IPS-18c (cell line): ENCODE measurements around the gene TYR.
"Not testable (repeated sequence)": the region's sequence is repeated elsewhere in the genome, so short reads cannot be mapped to it uniquely, and the experiment has no call there.

Experiments used
- H3K4me3 ChIP-seq: 2 replicates; pipeline ENCODE4 v1.7.0; 2013; ENCODE audit warnings: low read depth, mild to moderate bottlenecking, low read length, moderate library complexity; ENCODE audit not compliant: insufficient read depth
- H3K9me3 ChIP-seq: one replicate; pipeline ENCODE4 v1.6.1; 2013; ENCODE audit warnings: mild to moderate bottlenecking, low read length, moderate library complexity; ENCODE audit not compliant: control insufficient read depth, insufficient read depth

Gene TYR

GRCh38 chr11:89321401-89321800 lies 143.7 kb downstream of the TYR start:
- no peak overlapping the region for H3K4me3 ChIP-seq

DNA sequence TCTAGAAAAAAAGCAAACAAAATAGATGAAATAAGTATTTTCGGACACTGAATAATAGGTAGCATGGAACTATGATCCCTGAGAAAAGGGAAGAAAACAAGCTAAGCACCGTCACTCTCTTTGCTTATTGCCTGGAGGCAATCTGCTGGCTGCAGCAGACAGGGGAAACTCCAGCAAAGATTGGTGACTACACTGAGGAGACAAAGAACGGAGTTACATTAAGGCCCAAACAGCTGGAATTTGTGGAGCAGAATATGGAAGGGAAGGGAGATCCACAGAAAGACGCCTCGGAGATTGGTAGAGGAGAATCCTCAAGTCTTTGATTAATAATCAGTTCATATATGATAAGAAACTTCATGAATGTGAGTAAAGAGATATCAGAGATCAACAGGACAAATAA lies 150.2 kb downstream of the TYR start:
- Histone ChIP-seq H3K4me3 (no peak overlapping the region), H3K9me3 (no peaks in the 10 kb centered on the region)

More at GRCh38 chr11:89321401-89321800, 143.7 kb downstream of the TYR start:
- no peaks in the 10 kb centered on the region for H3K9me3 ChIP-seq

- not testable (repeated sequence) for H3K9me3 ChIP-seq, H3K4me3 ChIP-seq
Measured at GRCh38 chr11:89331940-89332339, 154.3 kb downstream of the TYR start.

- not testable (repeated sequence) for H3K4me3 ChIP-seq, H3K9me3 ChIP-seq
Measured at GRCh38 chr11:89333704-89334103, 156.0 kb downstream of the TYR start.

DNA sequence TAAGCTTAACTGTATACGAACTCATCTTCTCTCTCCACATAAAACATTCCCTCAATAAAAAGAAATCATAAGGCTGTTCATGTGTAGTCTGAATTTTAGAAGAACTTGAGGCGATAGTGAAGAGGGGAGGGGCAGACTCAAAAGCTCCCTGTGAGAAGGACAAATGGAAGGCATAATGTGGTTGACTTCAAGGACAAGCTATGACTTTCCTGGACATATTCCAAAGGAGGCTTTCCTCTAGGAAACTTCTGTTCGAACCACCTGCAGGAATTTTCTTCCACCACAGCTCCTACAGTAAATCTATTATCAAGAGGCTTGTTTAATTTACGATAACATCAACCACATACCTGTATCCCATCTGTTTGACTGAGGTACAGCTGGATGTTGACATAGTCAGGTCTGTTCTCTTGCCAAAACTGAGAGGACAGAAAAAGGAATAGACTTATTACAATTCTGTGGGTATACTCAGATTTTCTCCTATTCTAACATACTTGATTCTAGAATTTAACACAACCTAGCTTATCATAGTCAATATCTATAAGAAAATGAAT lies 159.5 kb downstream of the TYR start:
- not testable (repeated sequence) for H3K9me3 ChIP-seq, H3K4me3 ChIP-seq

- not testable (repeated sequence) for H3K9me3 ChIP-seq, H3K4me3 ChIP-seq
Measured at GRCh38 chr11:89338073-89338472, 160.4 kb downstream of the TYR start.

DNA sequence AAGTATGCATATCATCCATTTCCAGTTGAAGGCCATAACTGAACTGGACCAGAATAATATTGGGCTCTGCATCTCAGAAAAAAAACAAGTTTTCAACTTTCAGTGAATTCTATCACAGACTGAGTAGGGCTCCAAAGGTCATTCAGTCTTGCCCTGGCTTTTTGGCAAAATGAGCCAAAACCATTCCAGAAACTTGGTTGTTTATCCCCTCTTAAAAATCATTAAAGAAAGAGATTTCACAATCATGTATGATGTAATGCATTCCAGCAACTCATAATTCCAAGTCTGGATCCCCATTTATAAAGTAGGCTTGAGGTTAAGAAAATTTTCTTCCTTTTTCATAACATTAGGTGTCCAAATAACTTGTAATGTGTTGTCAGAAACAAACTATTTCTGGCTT lies 162.8 kb downstream of the TYR start:
- not testable (repeated sequence) for H3K4me3 ChIP-seq, H3K9me3 ChIP-seq

DNA sequence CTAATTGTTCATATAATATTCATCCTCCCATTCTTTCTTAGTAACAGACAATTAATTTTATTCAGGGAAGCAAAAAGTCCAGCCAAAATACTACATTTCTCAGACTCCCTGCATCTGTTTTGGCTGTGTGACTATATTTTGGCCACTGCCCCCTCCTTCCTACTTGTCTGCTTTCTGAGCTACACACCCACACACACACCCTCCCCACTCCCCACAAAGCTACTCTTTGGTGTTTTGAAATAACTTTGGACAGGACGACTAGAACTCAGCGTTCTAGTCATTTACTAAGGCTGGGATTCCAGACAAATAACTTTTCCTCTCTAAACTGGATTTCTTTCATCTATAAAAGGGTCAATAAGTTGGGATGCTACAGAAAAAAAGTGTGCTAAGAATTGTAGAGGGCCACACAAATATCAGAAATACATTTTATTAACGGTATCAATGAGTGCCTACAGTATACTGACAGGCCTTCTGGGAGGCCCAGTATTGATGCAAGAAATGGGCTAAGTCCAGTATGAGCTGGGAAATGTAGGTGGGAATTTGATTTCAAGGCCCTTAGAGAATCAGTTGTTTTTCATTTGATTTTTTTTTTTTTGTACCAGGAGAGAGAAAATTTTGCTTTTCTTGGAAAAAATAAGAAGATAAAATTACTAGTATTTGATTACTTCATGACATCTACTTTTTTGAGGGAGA lies 165.4 kb downstream of the TYR start:
- not testable (repeated sequence) for H3K4me3 ChIP-seq, H3K9me3 ChIP-seq
